Measurements from ENCODE around the gene ZNF454. TPM values are rescaled to one million over a fixed set of nuclear protein-coding genes. Genes with fewer than 3 reads are reported as not detected.

The ZNF454 gene
- total RNA-seq: under 1 TPM; 0.17 to 0.71 (median 0.36) TPM

- peaks cover 0 to 21% (median 13%) of the 10 kb centered on the region in 3 donors for H3K27me3 ChIP-seq
- no peaks in the 10 kb centered on the region for H3K4me1 ChIP-seq
- peaks cover 6 to 40% (median 27%) of the 10 kb centered on the region in 3 donors for H3K9me3 ChIP-seq
- DNase-seq (peak; percentile 47 to 50), ATAC-seq (peak; percentile 49 to 50)
- H3K4me3 ChIP-seq: peak within 1 kb of the TSS; percentile 53 to 59 (median 57)
- peak within 1 kb of the TSS; percentile 15 to 46 (median 26) for H3K27ac ChIP-seq
- no peaks in the 10 kb centered on the region for H3K36me3 ChIP-seq
- no peak for TF ChIP-seq POLR2A (IDR thresholded peaks at IDR 0.05)
- TF ChIP-seq CTCF (IDR thresholded peaks at IDR 0.05 in 4 of 5, conservative IDR thresholded peaks at IDR 0.05 in 1 of 5): no peak
- in situ Hi-C loops (cut with MboI; ENCODE audit: low sequenced_read_pairs in 4 of 4): no loop called here
- intact Hi-C loops (cut with DNase I; ENCODE audit: low total_unique reads): loop anchor here (2.0 to 5.0 kb wide), 2 partner anchors 82 kb away; partner anchors contain the start of genes ZNF354B and ZNF879
Measured at GRCh38 chr5:178940569-178941360, at the start of gene ZNF454. TSS of gene ZNF454 (plus strand) at chr5:178941198. CDS start at chr5:178942792, 1,594 bp downstream.

- peak; percentile 53 to 76 for ATAC-seq
- in situ Hi-C loops (cut with MboI; ENCODE audit: low sequenced_read_pairs in 4 of 4) (no loop called here), intact Hi-C loops (cut with DNase I; ENCODE audit: low total_unique reads) (no loop called here)
Measured at GRCh38 chr5:178895615-178896571, 45.1 kb upstream of the ZNF454 start, which contains the start of gene ZFP2. TSS of gene ZFP2 (plus strand) at chr5:178895913. CDS start at chr5:178931314, 35,401 bp downstream.

GRCh38 chr5:178899289-178899688 is 41.7 kb upstream of the ZNF454 start:
- intact Hi-C loops (cut with DNase I; ENCODE audit: low total_unique reads): no loop called here
- TF ChIP-seq POLR2A (IDR thresholded peaks at IDR 0.05) (no peak), CTCF (IDR thresholded peaks at IDR 0.05 in 4 of 5, conservative IDR thresholded peaks at IDR 0.05 in 1 of 5) (no peak)

More at GRCh38 chr5:178895615-178896571, 45.1 kb upstream of the ZNF454 start, which contains the start of gene ZFP2:
- Histone ChIP-seq H3K4me1 (peaks cover 0 to 6% of the 10 kb centered on the region in 2 donors), H3K27ac (peak within 1 kb of the TSS; percentile 36 to 70 (median 52)), H3K27me3 (no peaks in the 10 kb centered on the region), H3K9me3 (no peaks in the 10 kb centered on the region), H3K36me3 (peaks cover 0 to 2% of the 10 kb centered on the region in 2 donors), H3K4me3 (peak within 1 kb of the TSS; percentile 70 to 85 (median 76))
- DNase-seq: peak in 1 of 2 donors; percentile 26
- TF ChIP-seq POLR2A (IDR thresholded peaks at IDR 0.05) (no peak), CTCF (IDR thresholded peaks at IDR 0.05 in 4 of 5, conservative IDR thresholded peaks at IDR 0.05 in 1 of 5) (no peak)

GRCh38 chr5:178902849-178903248 is 38.1 kb upstream of the ZNF454 start:
- H3K36me3 ChIP-seq: peaks cover 0 to 21% of the 10 kb centered on the region in 2 donors
- intact Hi-C loops (cut with DNase I; ENCODE audit: low total_unique reads): no loop called here
- ATAC-seq (no peak), DNase-seq (no peak)
- H3K27me3 ChIP-seq: no peaks in the 10 kb centered on the region
- no peaks in the 10 kb centered on the region for H3K4me1 ChIP-seq
- H3K9me3 ChIP-seq: no peaks in the 10 kb centered on the region
- TF ChIP-seq CTCF (IDR thresholded peaks at IDR 0.05 in 4 of 5, conservative IDR thresholded peaks at IDR 0.05 in 1 of 5) (no peak), POLR2A (IDR thresholded peaks at IDR 0.05) (no peak)
- no peak overlapping the region for H3K4me3 ChIP-seq
- in situ Hi-C loops (cut with MboI; ENCODE audit: low sequenced_read_pairs in 4 of 4): no loop called here
- H3K27ac ChIP-seq: no peak overlapping the region

More at GRCh38 chr5:178899289-178899688, 41.7 kb upstream of the ZNF454 start:
- Histone ChIP-seq H3K27me3 (no peaks in the 10 kb centered on the region), H3K36me3 (peaks cover 0 to 12% of the 10 kb centered on the region in 2 donors), H3K4me3 (no peak overlapping the region), H3K4me1 (peaks cover 0 to 6% of the 10 kb centered on the region in 2 donors), H3K27ac (no peak overlapping the region), H3K9me3 (no peaks in the 10 kb centered on the region)
- DNase-seq: no peak
- in situ Hi-C loops (cut with MboI; ENCODE audit: low sequenced_read_pairs in 4 of 4): no loop called here
- ATAC-seq: no peak
